Small intestine (tissue), 7 donors: ENCODE results near the gene DDR2. TPM values are rescaled to one million over a fixed set of nuclear protein-coding genes. Genes with fewer than 3 reads are reported as not detected.

Experiments
- DNase-seq, 2 donors: peaks; one replicate each; pipeline versions ENCODE4 v3.0.0 to v3.0.0-alpha.2; 2013
- FAIRE-seq: peaks from 2 replicates; lab custom pipeline; 2012; peaks lifted over from hg19 to GRCh38; lab: Jason Lieb, UNC
- H3K27ac ChIP-seq, 3 donors: one replicate each; pipeline ENCODE4 v1.5.1; 2013; ENCODE audit warnings: low read length in 2 of 3, mild to moderate bottlenecking in 2 of 3, control low read depth in 1 of 3, inconsistent platforms in 1 of 3, low read depth in 1 of 3, moderate library complexity in 1 of 3
- H3K27me3 ChIP-seq, 3 donors: one replicate each; pipeline ENCODE4 v1.6.1; 2013; ENCODE audit warnings: low read length in 3 of 3, inconsistent platforms in 1 of 3; ENCODE audit not compliant: control insufficient read depth in 3 of 3, insufficient read depth in 3 of 3
- H3K36me3 ChIP-seq, 3 donors: one replicate each; pipeline ENCODE4 v1.6.1; 2013; ENCODE audit warnings: low read length in 3 of 3, inconsistent platforms in 1 of 3, low read depth in 1 of 3, mild to moderate bottlenecking in 1 of 3, moderate library complexity in 1 of 3; ENCODE audit not compliant: control insufficient read depth in 3 of 3, insufficient read depth in 2 of 3
- H3K4me1 ChIP-seq, 3 donors: one replicate each; pipeline ENCODE4 v1.6.1; 2013; ENCODE audit warnings: low read length in 2 of 3, inconsistent platforms in 1 of 3, low read depth in 1 of 3, mild to moderate bottlenecking in 1 of 3, moderate library complexity in 1 of 3; ENCODE audit not compliant: control insufficient read depth in 3 of 3, insufficient read depth in 2 of 3
- H3K4me3 ChIP-seq, 3 donors: one replicate each; pipeline ENCODE4 v1.5.1; 2013; ENCODE audit warnings: low read length in 3 of 3, control low read depth in 1 of 3, inconsistent platforms in 1 of 3, low read depth in 1 of 3, mild to moderate bottlenecking in 1 of 3, moderate library complexity in 1 of 3
- H3K9me3 ChIP-seq, 2 donors: one replicate each; pipeline ENCODE4 v1.6.1; 2013; ENCODE audit warnings: low read depth in 1 of 2, low read length in 1 of 2; ENCODE audit not compliant: control insufficient read depth in 2 of 2, insufficient read depth in 1 of 2
- WGBS, 3 donors: extraction: QIAGEN DNeasy Blood & Tissue Kit; methylation state at CpG; one replicate each; pipeline ENCODE4 v1.1.7; 2013; 5-methylcytosine and 5-hydroxymethylcytosine counted together
- polyA plus RNA-seq, 4 donors: library from polyadenylated mRNA; stranded (reverse) in 3 of 4; unstranded in 1 of 4; fragments of 200-250 nt in 3 of 4; fragments of 120-200 nt in 1 of 4; gene quantifications; one replicate each; pipeline versions ENCODE4 v1.2.1 to v1.2.3, GENCODE V29; 2013
- donor health status: healthy with polysubstance abuse.
- donor health status: control.
- donor health status: control.
- donor health status: Bipolar disorder and iron deficiency.
- donor health status: healthy.

The DDR2 gene
- polyA plus RNA-seq, 4 donors, result 0.89 to 11.1 (median 5.3) TPM

DNA sequence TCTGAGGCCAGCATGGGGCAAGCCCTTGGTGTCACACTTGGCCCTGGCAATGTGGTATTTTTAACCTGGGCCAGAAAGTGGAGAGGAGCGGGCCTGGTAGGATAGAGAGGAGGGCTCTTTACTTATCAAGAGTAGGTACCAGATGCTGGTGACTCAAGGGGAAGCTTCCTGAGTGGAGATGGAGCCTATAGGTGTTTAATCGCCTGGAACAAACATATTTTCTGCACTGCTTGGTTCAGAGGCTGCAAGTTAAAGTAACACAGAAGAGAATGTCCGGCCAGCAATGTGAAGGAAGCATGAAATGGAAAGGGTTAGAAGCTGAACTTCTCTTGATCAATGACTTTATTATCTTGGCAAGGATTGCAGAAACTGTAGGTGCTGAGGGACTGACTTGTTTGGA, 74.3 kb downstream of the DDR2 start:
- DNase-seq (no peak), FAIRE-seq (no peak)
- Histone ChIP-seq H3K4me1 (peaks cover 0 to 7% (median 0%) of the 10 kb centered on the region in 3 donors), H3K27ac (no peak overlapping the region), H3K27me3 (no peaks in the 10 kb centered on the region), H3K36me3 (peaks cover 0 to 2% (median 0%) of the 10 kb centered on the region in 3 donors), H3K4me3 (no peak overlapping the region), H3K9me3 (no peaks in the 10 kb centered on the region)
- 91 to 93% (median 92%) methylated on average over 3 of the region's 3 CpGs for WGBS, 3 donors

GRCh38 chr1:162708286-162708685, 76.0 kb downstream of the DDR2 start:
- DNase-seq (no peak), FAIRE-seq (no peak)
- WGBS, 3 donors, result 73 to 88% (median 86%) methylated on average over 3 of the region's 3 CpGs
- Histone ChIP-seq H3K36me3 (peaks cover 0 to 2% (median 0%) of the 10 kb centered on the region in 3 donors), H3K27me3 (no peaks in the 10 kb centered on the region), H3K27ac (no peak overlapping the region), H3K4me3 (no peak overlapping the region), H3K9me3 (no peaks in the 10 kb centered on the region), H3K4me1 (peaks cover 0 to 7% (median 0%) of the 10 kb centered on the region in 3 donors)

GRCh38 chr1:162709132-162709860, 77.0 kb downstream of the DDR2 start:
- Histone ChIP-seq H3K4me3 (no peak overlapping the region), H3K27me3 (no peaks in the 10 kb centered on the region), H3K9me3 (no peaks in the 10 kb centered on the region), H3K36me3 (peaks cover 0 to 2% (median 0%) of the 10 kb centered on the region in 3 donors), H3K4me1 (peaks cover 0 to 7% (median 0%) of the 10 kb centered on the region in 3 donors), H3K27ac (peak overlapping the region in 1 of 3 donors; percentile 67)
- DNase-seq (no peak), FAIRE-seq (no peak)
- WGBS, 3 donors, result 76 to 90% (median 90%) methylated on average over 4 of the region's 4 CpGs

- Histone ChIP-seq H3K27ac (peak overlapping the region in 2 of 3 donors; percentile 33 to 67), H3K4me1 (peaks cover 0 to 7% (median 0%) of the 10 kb centered on the region in 3 donors), H3K4me3 (no peak overlapping the region), H3K9me3 (no peaks in the 10 kb centered on the region), H3K27me3 (no peaks in the 10 kb centered on the region), H3K36me3 (peaks cover 0 to 2% (median 0%) of the 10 kb centered on the region in 3 donors)
- 46 to 75% (median 56%) methylated on average over 1 of the region's 1 CpG for WGBS, 3 donors
- no peak for DNase-seq
- no peak for FAIRE-seq
These were observed 77.6 kb downstream of the DDR2 start for GRCh38 chr1:162709870-162710269.

- no peak for DNase-seq
- peak overlapping the region in 2 of 3 donors; percentile 33 to 75 for H3K27ac ChIP-seq
- FAIRE-seq, result no peak
These were observed 78.1 kb downstream of the DDR2 start for GRCh38 chr1:162710345-162710744.

DNA sequence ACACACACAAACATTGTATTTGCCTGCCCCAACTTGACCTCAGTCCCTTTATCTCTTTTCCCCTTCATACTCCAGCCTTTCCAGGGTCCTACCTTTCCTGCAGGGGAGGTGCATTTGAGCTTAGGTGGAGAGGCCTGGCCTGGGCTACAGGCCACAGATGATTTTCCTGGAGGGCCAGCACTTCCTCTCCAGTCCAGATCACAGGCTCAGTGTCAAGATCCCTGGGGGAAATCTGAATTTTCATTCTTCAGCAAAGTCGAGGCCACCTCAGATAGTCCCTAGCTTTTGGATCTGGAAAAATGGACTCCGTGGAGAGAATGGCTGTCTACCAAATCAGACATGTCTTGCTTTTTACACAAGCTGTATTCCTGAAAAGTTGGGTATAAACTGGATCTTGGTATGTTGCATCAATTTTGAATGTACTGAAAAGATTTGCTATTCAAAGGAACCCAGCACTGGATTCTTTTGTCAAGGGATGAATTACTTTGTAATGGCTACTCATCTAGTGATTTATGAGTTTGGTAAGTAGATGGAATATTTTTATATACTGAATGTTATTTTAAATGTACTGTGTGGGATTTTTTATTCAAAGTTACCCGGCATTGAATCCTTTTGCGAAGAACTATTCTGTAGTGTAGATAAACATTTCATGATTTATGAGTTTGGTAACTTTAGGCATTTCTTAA, 78.7 kb downstream of the DDR2 start:
- FAIRE-seq, result no peak
- Histone ChIP-seq H3K9me3 (no peaks in the 10 kb centered on the region), H3K4me1 (peaks cover 0 to 7% (median 0%) of the 10 kb centered on the region in 3 donors), H3K27me3 (no peaks in the 10 kb centered on the region), H3K27ac (peak overlapping the region in 1 of 3 donors; percentile 75), H3K4me3 (no peak overlapping the region), H3K36me3 (no peaks in the 10 kb centered on the region)
- 65 to 89% (median 76%) methylated on average over 4 of the region's 4 CpGs for WGBS, 3 donors
- DNase-seq, result no peak

More at GRCh38 chr1:162710345-162710744, 78.1 kb downstream of the DDR2 start:
- 40 to 61% (median 41%) methylated on average over 1 of the region's 1 CpG for WGBS, 3 donors
- Histone ChIP-seq H3K4me3 (no peak overlapping the region), H3K4me1 (peaks cover 0 to 7% (median 0%) of the 10 kb centered on the region in 3 donors), H3K36me3 (no peaks in the 10 kb centered on the region), H3K9me3 (no peaks in the 10 kb centered on the region), H3K27me3 (no peaks in the 10 kb centered on the region)

- Histone ChIP-seq H3K27ac (peak overlapping the region in 1 of 3 donors; percentile 2), H3K4me1 (peaks cover 0 to 7% (median 0%) of the 10 kb centered on the region in 3 donors), H3K9me3 (no peaks in the 10 kb centered on the region), H3K36me3 (no peaks in the 10 kb centered on the region), H3K4me3 (no peak overlapping the region), H3K27me3 (no peaks in the 10 kb centered on the region)
- DNase-seq (no peak), FAIRE-seq (no peak)
- WGBS, 3 donors, result 63 to 76% (median 63%) methylated on average over 2 of the region's 2 CpGs
These were observed 80.2 kb downstream of the DDR2 start for GRCh38 chr1:162712317-162713029.

GRCh38 chr1:162716123-162716522, 83.9 kb downstream of the DDR2 start:
- no peaks in the 10 kb centered on the region for H3K36me3 ChIP-seq
- 65 to 84% (median 69%) methylated on average over 4 of the region's 4 CpGs for WGBS, 3 donors
- H3K27me3 ChIP-seq, result no peaks in the 10 kb centered on the region
- FAIRE-seq, result no peak
- H3K4me3 ChIP-seq, result no peak overlapping the region
- DNase-seq, result no peak
- H3K27ac ChIP-seq, result no peak overlapping the region
- H3K4me1 ChIP-seq, result no peaks in the 10 kb centered on the region
- no peaks in the 10 kb centered on the region for H3K9me3 ChIP-seq
